ENCODE data around the gene UBE2QL1. TPM values are rescaled to one million over a fixed set of nuclear protein-coding genes. Genes with fewer than 3 reads are reported as not detected.

The UBE2QL1 gene
- total and polyA plus RNA-seq, 2 of the 8 experiments (the other 6 are each of a cell fraction or from before 2014, with no cell fraction given): 0.43 to 0.65 TPM

DNA sequence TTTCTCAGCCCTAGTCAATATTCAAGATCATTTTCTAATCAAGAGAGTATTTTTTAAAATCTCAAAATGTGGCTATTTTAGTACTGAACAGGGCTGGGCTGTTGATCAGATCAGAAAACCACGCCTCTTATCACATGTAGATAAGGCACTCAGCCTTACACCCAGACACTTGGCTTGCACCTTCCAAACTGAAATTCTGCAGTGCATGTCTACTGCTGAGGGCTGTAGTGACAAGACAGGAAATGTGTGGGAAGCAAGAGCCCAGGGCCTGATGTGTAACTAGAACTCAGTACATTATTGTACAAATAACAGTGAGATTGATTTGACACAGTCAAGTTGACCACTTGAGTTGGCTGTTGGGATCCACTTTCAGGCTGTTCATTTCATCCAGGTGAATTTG lies 48.6 kb downstream of the UBE2QL1 start:
- H3K79me2 ChIP-seq (ENCODE audit: control insufficient read depth in 1 of 2, insufficient read depth in 2 of 2, low read length in 2 of 2): no peaks in the 10 kb centered on the region
- WGBS, 2 experiments (ENCODE audit: extremely low coverage in 1 of 2, insufficient coverage in 1 of 2, insufficient read length in 1 of 2, insufficient replicate concordance in 2 of 2, low coverage in 1 of 2, low lambda C conversion rate in 2 of 2, missing lambda C conversion rate in 1 of 2): 88% methylated on average over 1 of the region's 1 CpG; no CpG with 5 or more reads in 1 of the 2 experiments
- H2BK120ac ChIP-seq (replicated peaks; ENCODE audit: low read depth, low read length): no peak overlapping the region
- no peak overlapping the region for H2AFZ ChIP-seq (ENCODE audit: low read length)
- no peaks in the 10 kb centered on the region for H3K79me1 ChIP-seq (ENCODE audit: low read depth, low read length)
- H2BK5ac ChIP-seq (ENCODE audit: low read depth, low read length): no peak overlapping the region
- H3K4me1 ChIP-seq (replicated peaks in 1 of 4; ENCODE audit: control insufficient read depth in 3 of 4, insufficient read depth in 4 of 4, low read length in 3 of 4): no peaks in the 10 kb centered on the region
- no peak overlapping the region for H3K27ac ChIP-seq (ENCODE audit: low read depth, low read length)
- no peak overlapping the region for H4K8ac ChIP-seq (ENCODE audit: extremely low read depth, insufficient read depth, low read length)
- no peak overlapping the region for H2BK15ac ChIP-seq (ENCODE audit: low read length)
- no peak overlapping the region for H3K23ac ChIP-seq (ENCODE audit: insufficient read length)
- H3K9me3 ChIP-seq (ENCODE audit: insufficient read depth in 2 of 2, low read depth in 1 of 2, low read length in 1 of 2): no peaks in the 10 kb centered on the region
- no peaks in the 10 kb centered on the region for H3K36me3 ChIP-seq (ENCODE audit: control insufficient read depth in 2 of 4, insufficient read depth in 4 of 4, low read length in 3 of 4)
- H3K18ac ChIP-seq (ENCODE audit: extremely low read depth, low read length): no peak overlapping the region
- H2BK12ac ChIP-seq (ENCODE audit: low read depth, low read length): no peak overlapping the region
- peaks cover 3% of the 10 kb centered on the region; the same call in 1 of the 2 replicates for H3K23me2 ChIP-seq (ENCODE audit: low read depth, low read length)
- no peak overlapping the region for H3K56ac ChIP-seq (replicated peaks; ENCODE audit: insufficient read length, low read depth, low read length)
- H3K27me3 ChIP-seq (replicated peaks in 1 of 4; ENCODE audit: control insufficient read depth in 3 of 4, extremely low read depth in 1 of 4, insufficient read depth in 3 of 4, low read length in 3 of 4): peaks cover 0 to under 1% (median 0%) of the 10 kb centered on the region in 4 experiments; a peak in 3 of 7 replicates
- no peak overlapping the region for H3K4me2 ChIP-seq (ENCODE audit: insufficient read depth in 1 of 2, low read depth in 2 of 2, low read length in 2 of 2)
- H4K20me1 ChIP-seq (replicated peaks in 1 of 2; ENCODE audit: control insufficient read depth in 1 of 2, insufficient read depth in 2 of 2, low read length in 2 of 2): no peaks in the 10 kb centered on the region
- no peak overlapping the region for H4K5ac ChIP-seq (ENCODE audit: insufficient read length, low read depth, low read length)
- H4K91ac ChIP-seq (replicated peaks; ENCODE audit: insufficient read length, low read length): no peak overlapping the region
- DNase-seq (ENCODE audit: low read depth in 1 of 2, low spot score in 2 of 2): no peak
- FAIRE-seq: no peak
- H3K9ac ChIP-seq (replicated peaks in 1 of 4; ENCODE audit: extremely low read depth in 1 of 4, low read depth in 3 of 4, low read length in 3 of 4): no peak overlapping the region
- H3K4me3 ChIP-seq (ENCODE audit: extremely low read depth in 1 of 4, insufficient read depth in 2 of 4, low read depth in 3 of 4, low read length in 4 of 4): no peak overlapping the region
- no peak overlapping the region for H3K14ac ChIP-seq (ENCODE audit: insufficient read length)
- H2BK20ac ChIP-seq (ENCODE audit: low read length): no peak overlapping the region
- POLR2A ChIA-PET (ENCODE audit: partially characterized antibody): no interaction called here
- no peak overlapping the region for H2AK5ac ChIP-seq (ENCODE audit: low read depth, low read length)
- CTCF ChIA-PET (ENCODE audit: partially characterized antibody): no interaction called here
- no peak overlapping the region for H3K4ac ChIP-seq (replicated peaks; ENCODE audit: insufficient read length, low read depth, low read length)
- TF ChIP-seq RAD21 (IDR thresholded peaks at IDR 0.05 in 1 of 2, conservative IDR thresholded peaks at IDR 0.05 in 1 of 2; ENCODE audit: low read depth in 2 of 2, low read length in 2 of 2) (no peak), SRF (IDR thresholded peaks at IDR 0.05; ENCODE audit: low read depth, low read length) (no peak), TEAD4 (IDR thresholded peaks at IDR 0.05; ENCODE audit: low read depth, low read length) (no peak), CEBPB (IDR thresholded peaks at IDR 0.05; ENCODE audit: low read depth, low read length) (no peak), NRF1 (IDR thresholded peaks at IDR 0.05; ENCODE audit: low read depth, low read length) (no peak), ASH2L (IDR thresholded peaks at IDR 0.05; ENCODE audit: low read length) (no peak), POLR2A (IDR thresholded peaks at IDR 0.05; ENCODE audit: control extremely low read depth in 1 of 2, low read depth in 2 of 2, low read length in 2 of 2) (no peak), SIRT6 (IDR thresholded peaks at IDR 0.05; ENCODE audit: low read length) (no peak), CBX8 (IDR thresholded peaks at IDR 0.05; ENCODE audit: borderline replicate concordance, low read depth, low read length) (no peak), BACH1 (IDR thresholded peaks at IDR 0.05; ENCODE audit: low read length) (no peak), JUND (IDR thresholded peaks at IDR 0.05; ENCODE audit: low read length) (no peak), TAF1 (IDR thresholded peaks at IDR 0.05; ENCODE audit: low read depth, low read length) (no peak), KDM1A (IDR thresholded peaks at IDR 0.05; ENCODE audit: borderline replicate concordance, low read length) (no peak)
- TF ChIP-seq, protein P1, sequence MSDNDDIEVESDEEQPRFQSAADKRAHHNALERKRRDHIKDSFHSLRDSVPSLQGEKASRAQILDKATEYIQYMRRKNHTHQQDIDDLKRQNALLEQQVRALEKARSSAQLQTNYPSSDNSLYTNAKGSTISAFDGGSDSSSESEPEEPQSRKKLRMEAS (IDR thresholded peaks at IDR 0.05): no peak
- TF ChIP-seq, protein P2, sequence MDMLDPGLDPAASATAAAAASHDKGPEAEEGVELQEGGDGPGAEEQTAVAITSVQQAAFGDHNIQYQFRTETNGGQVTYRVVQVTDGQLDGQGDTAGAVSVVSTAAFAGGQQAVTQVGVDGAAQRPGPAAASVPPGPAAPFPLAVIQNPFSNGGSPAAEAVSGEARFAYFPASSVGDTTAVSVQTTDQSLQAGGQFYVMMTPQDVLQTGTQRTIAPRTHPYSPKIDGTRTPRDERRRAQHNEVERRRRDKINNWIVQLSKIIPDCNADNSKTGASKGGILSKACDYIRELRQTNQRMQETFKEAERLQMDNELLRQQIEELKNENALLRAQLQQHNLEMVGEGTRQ (IDR thresholded peaks at IDR 0.05; ENCODE audit: low read length): no peak

Data from H1 (cell line).